GM19193 (cell line): ENCODE data around the gene ATCAY.

Experiments
- POLR2A ChIP-seq: IDR thresholded peaks from 4 replicates; pipeline ENCODE4 v1.6.1; 2011; ENCODE audit not compliant: insufficient read depth, insufficient read length; ENCODE audit errors: extremely low read depth

Gene ATCAY

DNA sequence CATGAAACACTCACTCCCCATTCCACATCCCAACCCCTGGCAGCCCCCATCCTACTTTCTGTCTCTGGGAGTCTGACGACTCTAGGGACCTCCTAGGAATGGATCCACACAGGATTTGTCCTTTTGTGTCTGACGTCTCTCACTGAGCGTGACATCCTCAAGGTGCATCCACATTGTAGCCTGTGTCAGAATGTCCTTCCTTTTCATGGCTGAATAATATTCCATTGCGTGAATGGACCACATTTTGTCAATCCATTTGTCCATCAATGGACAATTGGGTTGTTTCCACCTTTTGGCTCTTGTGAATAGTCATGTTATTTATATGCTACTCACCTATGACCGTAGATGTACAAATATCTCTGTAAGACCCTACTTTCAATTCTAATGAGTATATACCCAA, 35.5 kb downstream of the ATCAY start:
- no peak for TF ChIP-seq POLR2A

GRCh38 chr19:3919793-3920192, 39.3 kb downstream of the ATCAY start:
- TF ChIP-seq POLR2A, result no peak

DNA sequence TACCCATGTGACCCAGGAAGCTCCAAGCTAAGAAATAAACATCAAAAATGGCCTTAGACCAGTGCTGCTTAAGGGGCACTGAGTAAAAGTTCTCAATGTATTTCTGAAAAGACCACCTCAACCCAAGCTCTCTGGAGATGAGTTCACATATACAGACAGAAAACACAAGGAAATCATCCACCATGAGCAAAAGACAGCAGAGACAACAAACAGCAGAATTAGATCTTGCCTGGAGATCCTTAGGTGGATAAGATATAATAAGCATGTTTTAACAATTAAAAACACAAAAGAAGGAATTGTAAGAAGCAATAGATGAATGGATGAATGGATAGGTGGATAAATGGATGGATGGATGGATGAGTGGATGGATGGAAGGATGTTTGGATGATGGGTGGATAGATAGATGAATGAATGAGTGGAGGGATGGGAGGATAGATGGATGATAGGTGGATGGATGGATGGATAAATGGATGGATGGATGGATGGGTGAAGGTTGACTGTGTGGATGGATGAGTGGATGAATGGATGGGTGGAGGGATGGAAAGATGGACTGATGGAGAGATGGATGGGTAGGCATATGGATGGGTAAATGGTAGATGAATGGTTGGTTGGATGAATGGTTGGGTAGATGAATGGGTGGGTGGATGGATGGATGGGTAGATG, 42.7 kb downstream of the ATCAY start:
- TF ChIP-seq POLR2A, result no peak

- no peak for TF ChIP-seq POLR2A
Observed at GRCh38 chr19:3923912-3924311, 43.4 kb downstream of the ATCAY start.

GRCh38 chr19:3931041-3931440, 50.6 kb downstream of the ATCAY start:
- TF ChIP-seq POLR2A, result no peak

DNA sequence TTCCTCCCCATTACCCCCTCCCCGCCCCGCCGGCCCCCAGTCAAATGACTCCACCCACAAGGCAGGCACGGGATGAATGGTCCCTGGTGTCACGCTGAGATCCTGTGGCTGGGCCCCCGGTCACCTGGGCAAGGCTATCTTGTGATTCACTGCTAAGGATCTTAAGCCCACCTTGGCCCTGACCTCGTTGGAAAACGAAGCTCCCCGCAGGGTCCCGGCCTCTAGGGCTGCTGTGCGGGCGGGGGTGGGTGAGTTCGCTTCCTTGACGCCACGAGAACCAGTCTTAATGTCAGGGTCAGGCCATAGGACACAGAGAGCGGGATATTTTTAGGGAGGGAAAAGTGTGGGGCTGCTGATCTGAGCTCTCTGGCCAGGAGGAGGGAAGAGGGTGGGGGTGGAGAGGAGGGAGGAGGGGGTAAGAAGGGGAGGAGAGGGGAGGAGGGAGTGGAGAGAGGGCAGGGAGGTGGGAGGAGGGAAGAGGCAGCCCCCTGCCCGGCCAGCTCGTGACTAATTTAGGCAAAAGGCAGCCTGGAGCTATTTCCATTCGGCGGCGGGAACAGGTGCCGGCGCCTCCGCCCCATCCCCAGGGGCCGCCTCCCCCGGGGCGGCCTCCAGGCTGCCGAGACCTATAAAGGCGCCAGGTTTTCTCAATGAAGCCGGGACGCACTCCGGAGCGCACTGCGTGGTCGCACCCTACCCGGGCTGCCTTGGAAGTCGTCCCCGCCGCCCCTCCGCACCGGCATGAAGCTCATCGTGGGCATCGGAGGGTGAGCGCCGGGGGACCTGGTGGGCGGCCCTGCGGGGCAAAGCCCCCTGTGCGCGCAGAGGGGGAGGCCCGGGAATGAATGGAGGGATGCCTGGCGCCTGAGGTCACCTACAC, 52.7 kb downstream of the ATCAY start, which contains the start of gene NMRK2:
Gene NMRK2 (plus strand): TSS at position 139 of the 880 bp plus-strand sequence. CDS start 603 bp downstream, at position 742.
- no peak for TF ChIP-seq POLR2A

GRCh38 chr19:3936506-3937442, 56.3 kb downstream of the ATCAY start:
- no peak for TF ChIP-seq POLR2A

- no peak for TF ChIP-seq POLR2A
Observed at GRCh38 chr19:3942790-3943409, 62.4 kb downstream of the ATCAY start.

DNA sequence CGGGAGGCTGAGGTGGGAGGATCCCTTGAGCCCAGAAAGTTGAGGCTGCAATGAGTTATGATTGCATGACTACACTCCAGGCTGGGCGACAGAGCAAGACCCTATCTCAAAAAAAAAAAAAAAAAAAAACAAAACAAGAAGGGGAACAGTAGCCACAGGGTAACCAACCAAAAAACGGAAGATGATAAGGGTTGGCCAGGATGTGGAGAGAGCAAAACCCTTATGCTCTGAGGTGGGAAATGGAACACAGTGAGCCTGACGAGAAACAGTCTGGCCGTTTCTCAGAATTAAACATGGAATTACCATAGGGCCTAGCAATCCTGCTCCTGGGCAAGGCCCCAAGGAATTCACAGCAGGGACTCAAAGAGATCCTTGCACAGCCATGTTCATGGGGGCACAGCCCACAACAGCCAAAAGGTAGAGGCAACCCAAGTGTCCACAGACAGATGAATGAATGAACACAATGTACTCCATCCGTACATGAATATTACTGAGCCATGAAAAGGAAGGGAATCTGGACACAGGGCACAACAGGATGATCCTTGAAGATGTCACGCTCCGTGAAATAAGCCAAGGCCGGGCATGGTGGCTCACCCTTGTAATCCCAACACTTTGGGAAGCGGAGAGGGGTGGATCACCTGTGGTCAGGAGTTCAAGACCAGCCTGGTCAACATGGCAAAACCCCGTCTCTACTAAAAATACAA, 63.7 kb downstream of the ATCAY start:
- TF ChIP-seq POLR2A, result no peak

DNA sequence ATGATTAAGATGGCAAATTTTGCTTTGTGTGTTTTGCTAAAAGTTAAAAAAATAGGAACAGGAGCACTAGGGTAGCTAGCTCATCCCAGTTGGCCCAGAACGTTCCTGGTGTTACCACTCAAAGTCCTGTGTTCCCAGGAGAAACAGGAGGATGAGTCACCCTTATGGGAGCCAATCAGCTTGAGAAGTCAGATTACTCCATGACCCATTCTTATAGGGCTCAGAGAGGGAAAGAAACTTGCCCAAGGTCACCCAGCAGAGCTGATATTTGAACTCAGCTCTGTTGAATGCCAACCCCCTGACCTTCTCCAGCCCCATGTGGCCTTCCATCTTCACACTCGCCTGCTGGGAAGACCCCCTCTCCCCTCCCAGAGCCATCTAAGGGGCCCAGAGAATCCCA, 65.4 kb downstream of the ATCAY start:
- no peak for TF ChIP-seq POLR2A

GRCh38 chr19:3949294-3949693, 68.8 kb downstream of the ATCAY start:
- TF ChIP-seq POLR2A, result no peak

DNA sequence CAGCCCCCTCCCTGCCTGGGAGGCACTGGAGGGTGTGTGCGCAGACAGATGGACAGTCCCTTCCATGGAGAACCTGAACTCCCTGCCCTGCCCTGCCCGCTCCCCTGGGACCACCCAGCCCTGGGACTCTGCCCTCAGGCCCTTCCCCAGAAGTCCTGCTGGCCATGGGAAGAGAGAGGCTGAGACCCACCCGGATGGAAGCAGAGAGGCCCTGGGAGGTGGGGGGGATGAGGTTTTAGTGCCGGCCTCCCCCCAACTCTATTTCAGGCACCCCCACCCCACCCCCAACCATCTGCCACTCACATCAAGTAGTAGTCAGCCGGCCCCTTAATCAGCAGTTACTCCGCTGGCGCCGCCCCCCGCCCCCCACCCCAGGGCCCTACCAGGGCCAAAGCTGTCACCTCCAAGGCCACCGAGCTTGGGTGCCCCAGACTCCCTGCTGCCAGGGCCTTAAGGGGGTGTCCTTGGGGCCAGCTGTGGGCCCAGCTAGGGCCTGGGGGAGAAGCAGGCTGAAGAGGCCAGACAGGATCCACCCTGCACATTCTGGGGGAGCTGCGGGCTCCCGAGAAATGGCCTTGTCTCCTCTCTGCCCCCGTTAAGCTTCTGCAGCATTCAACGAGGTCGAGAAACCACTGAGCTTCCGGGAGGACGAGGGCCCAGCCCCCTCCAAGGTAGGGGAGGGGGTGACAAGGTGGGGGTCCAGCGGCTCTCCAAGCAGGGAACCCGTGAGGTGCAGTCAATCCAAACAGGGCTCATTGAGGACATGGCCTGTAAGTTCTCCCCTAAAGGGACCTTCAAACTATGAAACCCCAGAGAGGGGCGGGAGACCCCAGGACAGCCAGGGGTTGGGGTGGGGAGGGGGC, 69.7 kb downstream of the ATCAY start:
- no peak for TF ChIP-seq POLR2A

GRCh38 chr19:3950871-3951861, 70.7 kb downstream of the ATCAY start:
- no peak for TF ChIP-seq POLR2A
